Measurements from ENCODE around the gene ZGPAT.

DNA sequence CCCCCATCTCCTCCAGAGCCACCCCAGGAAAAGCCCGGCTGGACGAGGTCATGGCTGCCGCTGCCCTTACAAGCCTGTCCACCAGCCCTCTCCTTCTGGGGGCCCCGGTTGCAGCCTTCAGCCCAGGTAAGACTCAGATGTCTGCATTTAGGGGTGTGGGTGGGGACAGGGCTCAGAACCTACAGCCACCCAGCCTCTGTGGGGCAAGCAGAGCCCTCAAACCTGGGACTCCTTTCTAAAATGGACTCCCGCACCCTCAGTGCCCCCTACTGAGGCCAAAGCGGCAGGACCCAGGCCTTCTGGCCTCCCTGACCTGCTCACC, 33.5 kb downstream of the ZGPAT start:
- TF ChIP-seq, protein P1, sequence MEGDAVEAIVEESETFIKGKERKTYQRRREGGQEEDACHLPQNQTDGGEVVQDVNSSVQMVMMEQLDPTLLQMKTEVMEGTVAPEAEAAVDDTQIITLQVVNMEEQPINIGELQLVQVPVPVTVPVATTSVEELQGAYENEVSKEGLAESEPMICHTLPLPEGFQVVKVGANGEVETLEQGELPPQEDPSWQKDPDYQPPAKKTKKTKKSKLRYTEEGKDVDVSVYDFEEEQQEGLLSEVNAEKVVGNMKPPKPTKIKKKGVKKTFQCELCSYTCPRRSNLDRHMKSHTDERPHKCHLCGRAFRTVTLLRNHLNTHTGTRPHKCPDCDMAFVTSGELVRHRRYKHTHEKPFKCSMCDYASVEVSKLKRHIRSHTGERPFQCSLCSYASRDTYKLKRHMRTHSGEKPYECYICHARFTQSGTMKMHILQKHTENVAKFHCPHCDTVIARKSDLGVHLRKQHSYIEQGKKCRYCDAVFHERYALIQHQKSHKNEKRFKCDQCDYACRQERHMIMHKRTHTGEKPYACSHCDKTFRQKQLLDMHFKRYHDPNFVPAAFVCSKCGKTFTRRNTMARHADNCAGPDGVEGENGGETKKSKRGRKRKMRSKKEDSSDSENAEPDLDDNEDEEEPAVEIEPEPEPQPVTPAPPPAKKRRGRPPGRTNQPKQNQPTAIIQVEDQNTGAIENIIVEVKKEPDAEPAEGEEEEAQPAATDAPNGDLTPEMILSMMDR (IDR thresholded peaks at IDR 0.05; ENCODE audit: low read depth, low read length, poor library complexity, severe bottlenecking) = no peak
- TF ChIP-seq EZH2phosphoT487 (IDR thresholded peaks at IDR 0.05; ENCODE audit: borderline replicate concordance, low read length) = no peak

All from DOHH2 (cell line).